ENCODE results near the gene LDHAL6A.
"Not testable (repeated sequence)": the region's sequence is repeated elsewhere in the genome, so short reads cannot be mapped to it uniquely, and the experiment has no call there.

LDHAL6A gene

GRCh38 chr11:18455686-18456372 is at the start of gene LDHAL6A:
LDHAL6A (plus strand) TSS chr11:18455856; CDS start chr11:18456681, 825 bp downstream.
- no peak for DNase-seq (ENCODE audit: low spot score)

- not testable (repeated sequence) for DNase-seq (ENCODE audit: low spot score)
These were observed 48.3 kb upstream of the LDHAL6A start for GRCh38 chr11:18407400-18407799.

GRCh38 chr11:18408558-18409291 is 46.9 kb upstream of the LDHAL6A start:
- no peak for DNase-seq (ENCODE audit: low spot score)

- no peak for DNase-seq (ENCODE audit: low spot score)
These were observed 39.2 kb upstream of the LDHAL6A start for GRCh38 chr11:18416459-18416858.

- no peak for DNase-seq (ENCODE audit: low spot score)
These were observed 36.6 kb upstream of the LDHAL6A start for GRCh38 chr11:18419040-18419439.

DNA sequence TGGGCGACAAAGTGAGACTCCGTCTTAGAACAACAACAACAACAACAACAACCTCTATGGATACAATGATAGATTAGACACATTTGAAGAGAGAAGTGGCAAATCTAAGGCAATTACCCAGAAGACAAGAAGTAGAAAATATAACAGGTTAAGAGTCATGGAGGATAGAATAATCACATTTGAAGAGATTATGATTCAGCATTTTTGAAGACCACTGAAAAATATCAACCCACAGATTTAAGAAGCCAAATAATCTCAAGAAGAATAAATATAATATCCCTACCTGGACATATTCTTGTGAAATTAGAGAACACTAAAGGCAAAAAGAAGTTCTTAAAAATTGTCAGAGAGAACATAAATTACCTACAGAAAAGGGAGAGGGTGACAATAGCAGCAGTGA is 35.6 kb upstream of the LDHAL6A start:
- no peak for DNase-seq (ENCODE audit: low spot score)

DNA sequence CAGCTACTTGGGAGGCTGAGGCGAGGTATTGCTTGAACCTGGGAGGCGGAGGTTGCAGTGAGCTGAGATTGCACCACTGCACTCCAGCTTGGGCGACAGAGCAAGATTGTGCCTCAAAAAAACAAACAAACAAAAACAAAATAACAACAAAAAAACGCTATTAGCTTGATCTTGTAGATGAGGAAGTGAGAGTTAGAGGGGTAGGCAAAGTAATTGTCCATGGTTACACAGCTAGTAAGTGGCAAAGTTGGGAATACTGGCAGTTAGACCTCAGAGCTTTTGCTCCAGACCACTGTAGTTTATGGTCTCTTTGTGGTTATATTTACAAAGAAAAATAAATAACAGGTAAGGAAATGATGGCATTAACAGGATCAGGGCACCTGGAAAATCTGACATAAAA is 28.4 kb upstream of the LDHAL6A start:
- no peak for DNase-seq (ENCODE audit: low spot score)

GRCh38 chr11:18429332-18429731 is 26.3 kb upstream of the LDHAL6A start:
- DNase-seq (ENCODE audit: low spot score), result no peak

- DNase-seq (ENCODE audit: low spot score), result no peak
These were observed 17.0 kb upstream of the LDHAL6A start for GRCh38 chr11:18438691-18439090.

- DNase-seq (ENCODE audit: low spot score), result no peak
These were observed 6.4 kb upstream of the LDHAL6A start for GRCh38 chr11:18449251-18449650.

GRCh38 chr11:18452927-18453326 is 2.7 kb upstream of the LDHAL6A start:
- DNase-seq (ENCODE audit: low spot score), result no peak

- DNase-seq (ENCODE audit: low spot score), result no peak
These were observed 1.8 kb downstream of the LDHAL6A start for GRCh38 chr11:18457450-18457849.

DNA sequence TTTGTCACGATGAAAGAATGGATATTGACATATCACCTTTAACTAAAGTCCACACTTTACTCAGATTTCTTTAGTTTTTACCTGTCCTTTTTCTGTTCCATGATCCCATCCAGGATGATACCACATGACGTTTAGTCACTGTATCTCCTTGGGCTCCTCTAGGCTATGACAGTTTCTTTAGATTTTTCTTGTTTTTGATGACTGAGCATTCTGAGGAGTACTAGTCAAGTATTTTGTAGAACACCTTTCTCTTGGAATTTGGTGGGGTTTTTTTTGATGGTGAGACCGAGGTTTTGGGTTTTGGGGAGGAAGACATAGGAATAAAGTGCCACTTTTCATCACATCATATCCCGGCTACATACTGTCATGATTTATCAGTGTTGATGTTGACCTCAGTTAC is 4.0 kb downstream of the LDHAL6A start:
- DNase-seq (ENCODE audit: low spot score), result no peak

DNA sequence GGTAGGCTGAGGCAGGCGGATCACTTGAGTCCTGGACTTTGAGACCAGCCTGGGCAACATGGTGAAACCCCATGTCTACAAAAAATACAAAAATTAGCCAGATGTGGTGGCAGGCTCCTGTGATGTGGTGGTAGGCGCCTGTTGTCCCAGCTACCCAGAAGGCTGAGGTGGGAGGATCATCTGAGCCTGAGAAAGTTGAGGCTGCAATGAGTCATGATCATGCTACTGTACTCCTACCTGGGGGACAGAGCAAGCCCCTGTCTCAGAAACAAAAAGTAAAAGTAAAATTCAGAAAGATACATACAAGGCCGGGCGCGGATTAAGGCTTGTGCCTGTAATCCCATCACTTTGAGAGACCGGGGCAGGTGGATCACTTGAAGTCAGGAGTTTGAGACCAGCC is 6.3 kb downstream of the LDHAL6A start:
- DNase-seq (ENCODE audit: low spot score), result no peak

GRCh38 chr11:18463439-18463838 is 7.8 kb downstream of the LDHAL6A start:
- DNase-seq (ENCODE audit: low spot score), result no peak

DNA sequence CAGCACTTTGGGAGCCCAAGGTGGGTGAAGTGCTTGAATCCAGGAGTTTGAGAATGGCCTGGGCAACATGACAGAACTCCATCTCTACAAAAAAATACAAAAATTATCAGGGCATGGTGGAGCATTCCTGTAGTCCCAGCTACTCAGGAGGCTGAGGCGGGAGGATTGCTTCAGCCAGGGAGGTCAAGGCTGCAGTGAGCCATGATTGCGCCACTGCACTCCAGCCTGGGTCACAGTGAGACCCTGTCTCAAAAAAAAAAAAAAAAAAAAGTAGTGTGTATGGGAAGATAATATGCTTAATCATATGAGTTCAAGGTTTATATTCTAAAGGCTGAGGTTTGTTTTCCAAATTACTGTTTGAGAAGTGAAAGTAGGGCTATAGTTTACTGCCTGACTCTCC is 10.7 kb downstream of the LDHAL6A start:
- no peak for DNase-seq (ENCODE audit: low spot score)

DNA sequence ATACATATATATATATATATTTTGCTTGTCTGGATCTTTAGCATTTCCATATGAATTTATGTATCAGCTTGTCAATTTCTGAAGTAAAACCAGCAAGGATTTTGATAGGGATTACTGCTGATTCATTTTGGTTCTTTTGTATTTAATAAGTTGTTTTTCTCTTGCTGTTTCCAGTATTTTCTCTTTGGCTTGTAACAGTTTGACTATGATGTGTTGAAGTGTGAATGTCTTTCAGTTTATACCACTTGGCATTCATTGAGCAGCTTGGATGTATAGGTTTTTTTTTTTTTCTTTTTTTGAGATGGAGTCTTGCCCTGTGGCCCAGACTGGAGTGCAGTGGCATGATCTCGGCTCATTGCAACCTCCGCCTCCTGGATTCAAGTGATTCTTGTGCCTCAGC is 12.4 kb downstream of the LDHAL6A start:
- no peak for DNase-seq (ENCODE audit: low spot score)

- no peak for DNase-seq (ENCODE audit: low spot score)
These were observed 13.3 kb downstream of the LDHAL6A start for GRCh38 chr11:18468961-18469360.

GRCh38 chr11:18471995-18472394 is 16.3 kb downstream of the LDHAL6A start:
- no peak for DNase-seq (ENCODE audit: low spot score)

DNA sequence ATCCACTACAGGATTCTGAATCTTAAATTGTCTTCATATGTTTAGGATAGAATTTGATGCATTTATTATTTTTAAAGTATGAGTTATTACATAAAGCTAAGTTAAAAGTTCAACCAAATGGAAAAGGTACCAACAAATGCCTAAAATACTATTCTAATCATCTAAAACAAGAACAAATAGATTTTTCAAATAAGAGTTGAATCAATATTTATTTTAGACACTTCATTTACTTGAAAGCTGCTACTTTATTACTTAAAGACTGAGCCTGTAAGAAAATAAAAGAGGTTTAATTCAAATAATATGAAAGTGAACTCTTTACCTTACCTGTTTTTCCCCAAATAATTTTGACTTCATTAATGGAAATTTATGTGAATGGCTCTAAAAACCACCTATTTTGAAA is 16.9 kb downstream of the LDHAL6A start:
- DNase-seq (ENCODE audit: low spot score), result no peak

GRCh38 chr11:18479063-18479462 is 23.4 kb downstream of the LDHAL6A start:
- no peak for DNase-seq (ENCODE audit: low spot score)

GRCh38 chr11:18485913-18486528 is 30.4 kb downstream of the LDHAL6A start:
- no peak for DNase-seq (ENCODE audit: low spot score)

- no peak for DNase-seq (ENCODE audit: low spot score)
These were observed 34.7 kb downstream of the LDHAL6A start for GRCh38 chr11:18490319-18490718.
